Heart right ventricle (tissue), 16 donors: ENCODE results near the gene TMEM109. TPM values are rescaled to one million over a fixed set of nuclear protein-coding genes. Genes with fewer than 3 reads are reported as not detected.

Experiments used
- ATAC-seq, 8 donors: fragments of 200-7000 bp; cut with Tn5 transposase; one replicate each; pipeline ENCODE4 v1.9.1; 2020; ENCODE audit warnings: mild to moderate bottlenecking in 8 of 8, moderate library complexity in 8 of 8, moderate number of reproducible peaks in 1 of 8
- DNase-seq, 2 donors: peaks; one replicate each; pipeline ENCODE4 v3.0.0-alpha.2; 2020
- H3K27ac ChIP-seq, 10 donors: fragments of 200-600 bp; sonication (generic) in 2 of 10; one replicate each; pipeline versions ENCODE4 v1.5.0 to v1.8.0; 2020 to 2022; ENCODE audit warnings: mild to moderate bottlenecking in 3 of 10
- H3K27me3 ChIP-seq, 7 donors: fragments of 200-600 bp; one replicate each; pipeline ENCODE4 v1.8.0; 2021 to 2022; ENCODE audit warnings: mild to moderate bottlenecking in 2 of 7
- H3K36me3 ChIP-seq, 9 donors: fragments of 200-600 bp; sonication (generic) in 1 of 9; one replicate each; pipeline versions ENCODE4 v1.5.0 to v1.8.0; 2020 to 2022; ENCODE audit warnings: mild to moderate bottlenecking in 2 of 9
- H3K4me1 ChIP-seq, 9 donors: fragments of 200-600 bp; sonication (generic) in 1 of 9; one replicate each; pipeline versions ENCODE4 v1.5.0 to v1.8.0; 2020 to 2022; ENCODE audit warnings: mild to moderate bottlenecking in 4 of 9
- H3K4me3 ChIP-seq, 10 donors: fragments of 200-600 bp; sonication (generic) in 2 of 10; one replicate each; pipeline versions ENCODE4 v1.5.0 to v1.8.0; 2020 to 2022; ENCODE audit warnings: mild to moderate bottlenecking in 7 of 10, moderate library complexity in 2 of 10
- H3K9me3 ChIP-seq, 11 donors: fragments of 200-600 bp in 10 of 11; sonication (generic) in 2 of 11; one replicate each; pipeline versions ENCODE4 v1.5.0 to v1.8.0; 2013 to 2022; ENCODE audit warnings: mild to moderate bottlenecking in 2 of 11, control low read depth in 1 of 11, moderate library complexity in 1 of 11
- CTCF ChIP-seq, 9 donors: fragments of 200-600 bp; sonication (generic) in 2 of 9; IDR thresholded peaks; one replicate each; pipeline versions ENCODE4 v1.5.0 to v1.8.0; 2021 to 2022; ENCODE audit warnings: antibody characterized with exemption in 9 of 9, mild to moderate bottlenecking in 5 of 9, moderate library complexity in 1 of 9
- WGBS, 2 donors: extraction: QIAGEN DNeasy Blood & Tissue Kit; methylation state at CpG; one replicate each; pipeline ENCODE4 v1.1.7; 2013; ENCODE audit warnings: inconsistent platforms in 1 of 2; 5-methylcytosine and 5-hydroxymethylcytosine counted together
- intact Hi-C, 10 donors: fragments of 100-400 bp; cut with DNase I; formaldehyde crosslinking; loops; one replicate each; pipeline versions ENCODE4 v1.11.1 to v1.14.2; 2022
- polyA plus RNA-seq, 2 donors: library from polyadenylated mRNA; stranded (reverse); fragments of 200-250 nt; gene quantifications; one replicate each; pipeline ENCODE4 v1.2.3, GENCODE V29; 2013
- total RNA-seq, 10 donors: library from RNA; stranded (reverse); fragmentation: NEBNext Ultra II Directional in 3 of 10; extraction: Animal tissue kit (Norgen Biotek cat#: 25700) in 3 of 10; gene quantifications; one replicate each; pipeline versions ENCODE4 v1.2.1 to v1.2.4, GENCODE V29; 2021 to 2023
- donor health status: Arrhythmogenic right ventricular cardiomyopathy.
- donor health status: ischemic (EF 13 %, LVEDD 7.1; RV severe dilation, severe dysfunction).
- donor health status: healthy with polysubstance abuse.
- donor health status: DM: no; HTN: yes; CAD: no.
- donor health status: DM: no; HTN: no; CAD: no.
- donor health status: ischemic (EF 25% LVEDD 6.9; RV normal size, moderate dysfunction).
- donor health status: ischemic (EF 25% LVEDD 5.7; RV mildly dilated, moderate dysfunction).
- donor health status: healthy.
- donor health status: DM: yes; HTN: yes; CAD: no.
- donor health status: Ischemic cardiomyopathy.
- donor health status: ischemic (EF 35%, LVEDD 5.7; RV mildly dilated, moderate dysfunction).
- donor health status: nonischemic (EF 11% LVEDD 7.7; RV severe dilation, severe dysfunction).
- donor health status: DM: yes; HTN: yes; CAD: no.
- donor health status: PGD.
- donor health status: ischemic (EF 29% LVEDD 5.4; RV normal size, mild dysfunction).
- donor health status: nonischemic (EF 23%, LVEDD 6.1; RV moderate dilation, normal function).

TMEM109 gene
- total and polyA plus RNA-seq, 12 donors: 53.3 to 121 (median 92.7) TPM

- intact Hi-C loops: no loop called here
- H3K36me3 ChIP-seq: peaks cover 0 to 40% (median 0%) of the 10 kb centered on the region in 9 donors
- H3K4me1 ChIP-seq: peaks cover 0 to 22% (median 13%) of the 10 kb centered on the region in 9 donors
- 95 to 96% methylated on average over 37 of the region's 37 CpGs for WGBS, 2 donors
- ATAC-seq (no peak), DNase-seq (no peak)
- no peak for TF ChIP-seq CTCF (IDR thresholded peaks at IDR 0.05)
- no peaks in the 10 kb centered on the region for H3K9me3 ChIP-seq
- H3K27me3 ChIP-seq: no peaks in the 10 kb centered on the region
- no peak overlapping the region for H3K27ac ChIP-seq
- H3K4me3 ChIP-seq: no peak overlapping the region
These were observed 19.6 kb downstream of the TMEM109 start for GRCh38 chr11:60933416-60934123.

GRCh38 chr11:60934124-60934789 is 20.3 kb downstream of the TMEM109 start:
- DNase-seq (no peak), ATAC-seq (no peak)
- Histone ChIP-seq H3K27ac (no peak overlapping the region), H3K9me3 (no peaks in the 10 kb centered on the region), H3K27me3 (no peaks in the 10 kb centered on the region), H3K4me1 (peaks cover 0 to 22% (median 13%) of the 10 kb centered on the region in 9 donors), H3K4me3 (no peak overlapping the region), H3K36me3 (peaks cover 0 to 47% (median 3%) of the 10 kb centered on the region in 9 donors)
- intact Hi-C loops: no loop called here
- TF ChIP-seq CTCF (IDR thresholded peaks at IDR 0.05): no peak
- 94% methylated on average over 57 of the region's 57 CpGs for WGBS, 2 donors

GRCh38 chr11:60934790-60935605 is 21.0 kb downstream of the TMEM109 start:
- H3K4me1 ChIP-seq: peaks cover 0 to 25% (median 13%) of the 10 kb centered on the region in 9 donors
- DNase-seq: no peak
- WGBS, 2 donors: 90 to 92% methylated on average over 21 of the region's 21 CpGs
- no peak overlapping the region for H3K27ac ChIP-seq
- H3K36me3 ChIP-seq: peaks cover 0 to 54% (median 6%) of the 10 kb centered on the region in 9 donors
- no peaks in the 10 kb centered on the region for H3K27me3 ChIP-seq
- ATAC-seq: no peak
- intact Hi-C loops: no loop called here
- TF ChIP-seq CTCF (IDR thresholded peaks at IDR 0.05): no peak
- H3K4me3 ChIP-seq: no peak overlapping the region
- H3K9me3 ChIP-seq: no peaks in the 10 kb centered on the region
